ENCODE data around the gene UBASH3B.

GRCh38 chr11:122729139-122729538 is 73.6 kb downstream of the UBASH3B start:
- TF ChIP-seq CTCF (IDR thresholded peaks at IDR 0.05; ENCODE audit: insufficient read depth, low read length) (no peak), POLR2AphosphoS5 (IDR thresholded peaks at IDR 0.05; ENCODE audit: low read depth) (no peak), REST (IDR thresholded peaks at IDR 0.05; ENCODE audit: insufficient replicate concordance, low read depth) (no peak), GABPA (IDR thresholded peaks at IDR 0.05; ENCODE audit: low read depth) (no peak)

All from HL-60 (cell line).